Stimulated activated CD8-positive, alpha-beta memory T cell treated with anti-CD3 and anti-CD28 coated beads, Interleukin-12 subunit alpha, Interleukin-12 subunit beta, amount 100 ng/mL, for 24 hours (primary cell): ENCODE measurements around the gene RBKS.
"Not testable (repeated sequence)": the region's sequence is repeated elsewhere in the genome, so short reads cannot be mapped to it uniquely, and the experiment has no call there.

ENCODE experiments used
- DNase-seq: peaks from one replicate; pipeline ENCODE4 v3.0.0-alpha.2; 2020; ENCODE audit errors: extremely low read depth

Gene RBKS

GRCh38 chr2:27906074-27906473 lies 15.9 kb upstream of the RBKS start:
- DNase-seq, result no peak

- no peak for DNase-seq
Observed at GRCh38 chr2:27904405-27904665, 14.1 kb upstream of the RBKS start.

- DNase-seq, result no peak
Observed at GRCh38 chr2:27903649-27904404, 13.6 kb upstream of the RBKS start.

GRCh38 chr2:27903018-27903417 lies 12.8 kb upstream of the RBKS start:
- no peak for DNase-seq

- no peak for DNase-seq
Observed at GRCh38 chr2:27902098-27902497, 11.9 kb upstream of the RBKS start.

GRCh38 chr2:27901234-27901633 lies 11.0 kb upstream of the RBKS start:
- no peak for DNase-seq

- DNase-seq, result no peak
Observed at GRCh38 chr2:27897717-27898116, 7.5 kb upstream of the RBKS start.

GRCh38 chr2:27893006-27893405 lies 2.8 kb upstream of the RBKS start:
- no peak for DNase-seq

- no peak for DNase-seq
Observed at GRCh38 chr2:27891673-27892105, 1.5 kb upstream of the RBKS start.

GRCh38 chr2:27890924-27891672 lies 911 bp upstream of the RBKS start:
- peak; percentile 67 for DNase-seq

GRCh38 chr2:27889774-27890145 lies 427 bp downstream of the RBKS start:
- DNase-seq, result no peak

GRCh38 chr2:27888790-27889189 lies 1.4 kb downstream of the RBKS start:
- DNase-seq, result no peak

GRCh38 chr2:27887830-27888229 lies 2.4 kb downstream of the RBKS start:
- no peak for DNase-seq

GRCh38 chr2:27887111-27887510 lies 3.1 kb downstream of the RBKS start:
- no peak for DNase-seq

GRCh38 chr2:27886322-27886721 lies 3.9 kb downstream of the RBKS start:
- DNase-seq, result no peak

- DNase-seq, result no peak
Observed at GRCh38 chr2:27885661-27886060, 4.5 kb downstream of the RBKS start.

GRCh38 chr2:27885234-27885633 lies 5.0 kb downstream of the RBKS start:
- DNase-seq, result no peak

GRCh38 chr2:27884601-27885000 lies 5.6 kb downstream of the RBKS start:
- DNase-seq, result no peak

- not testable (repeated sequence) for DNase-seq
Observed at GRCh38 chr2:27882584-27882922, 7.6 kb downstream of the RBKS start.

GRCh38 chr2:27881815-27882583 lies 8.2 kb downstream of the RBKS start:
- DNase-seq, result not testable (repeated sequence)

- DNase-seq, result no peak
Observed at GRCh38 chr2:27878825-27879224, 11.4 kb downstream of the RBKS start.

GRCh38 chr2:27875089-27875881 lies 14.9 kb downstream of the RBKS start:
- no peak for DNase-seq
